T-cell (primary cell): ENCODE measurements around the gene RRAGA. TPM values are rescaled to one million over a fixed set of nuclear protein-coding genes. Genes with fewer than 3 reads are reported as not detected.
A peak's percentile ranks its signal among the peaks of the same experiment; 100 is the strongest.
"Not testable (repeated sequence)": the region's sequence is repeated elsewhere in the genome, so short reads cannot be mapped to it uniquely, and the experiment has no call there.

Experiments
- ATAC-seq, 4 experiments: fragments of 200-7000 bp in 3 of 4; fragments of 150-1000 bp in 1 of 4; cut with Tn5 transposase; replicated peaks in 1 of 4; 1 replicate in 3 of 4; 2 replicates in 1 of 4; pipeline ENCODE4 v1.10.0; 2021; ENCODE audit warnings: moderate library complexity in 3 of 4, mild to moderate bottlenecking in 2 of 4, moderate number of reproducible peaks in 1 of 4
- CTCF ChIA-PET, 2 donors: fragments of 300-600 bp; sonication (Branson Sonifier 250); formaldehyde crosslinking; loops; one replicate each; lab custom pipeline; 2022; ENCODE audit warnings: antibody characterized with exemption in 2 of 2; lab: Charles Lee
- POLR2A ChIA-PET, 2 donors: fragments of 300-600 bp; sonication (Branson Sonifier 250); formaldehyde crosslinking; loops; one replicate each; lab custom pipeline; 2022; ENCODE audit warnings: antibody characterized with exemption in 2 of 2; lab: Charles Lee
- DNase-seq, 35 experiments: peaks; one replicate each; pipeline versions ENCODE4 v3.0.0 to v3.0.0-alpha.2; 2013 to 2023
- H3K27ac ChIP-seq: one replicate; pipeline ENCODE4 v1.5.1; 2013; ENCODE audit warnings: low read length
- H3K27me3 ChIP-seq, 2 experiments: replicated peaks in 1 of 2; 1 replicate in 1 of 2; 2 replicates in 1 of 2; pipeline versions ENCODE4 v1.6.1 to v1.7.0; 2013; ENCODE audit warnings: low read length in 1 of 2, mixed read lengths in 1 of 2; ENCODE audit not compliant: control insufficient read depth in 2 of 2, insufficient read depth in 2 of 2; ENCODE audit errors: extremely low read depth in 1 of 2
- H3K36me3 ChIP-seq, 2 donors: 1 replicate in 1 of 2; 2 replicates in 1 of 2; pipeline versions ENCODE4 v1.6.1 to v1.7.0; 2013; ENCODE audit warnings: low read length in 1 of 2; ENCODE audit not compliant: control insufficient read depth in 2 of 2, insufficient read depth in 1 of 2; ENCODE audit errors: extremely low read depth in 1 of 2
- H3K4me1 ChIP-seq, 2 experiments: 1 replicate in 1 of 2; 2 replicates in 1 of 2; pipeline versions ENCODE4 v1.6.1 to v1.7.0; 2013; ENCODE audit warnings: low read length in 2 of 2, mixed read lengths in 1 of 2; ENCODE audit not compliant: insufficient read depth in 2 of 2, control insufficient read depth in 1 of 2; ENCODE audit errors: extremely low read depth in 1 of 2
- H3K4me3 ChIP-seq, 2 donors: 1 replicate in 1 of 2; 2 replicates in 1 of 2; pipeline versions ENCODE4 v1.5.1 to v1.7.0; 2013; ENCODE audit warnings: mild to moderate bottlenecking in 2 of 2, low read length in 1 of 2, moderate library complexity in 1 of 2; ENCODE audit not compliant: control insufficient read depth in 1 of 2; ENCODE audit errors: extremely low read depth in 1 of 2
- H3K9me3 ChIP-seq: 2 replicates; pipeline ENCODE4 v1.7.0; 2013
- H3K27ac Mint-ChIP-seq, 2 donors: one replicate each; pipeline ENCODE4 v1.8.0; 2020 to 2021; ENCODE audit warnings: mild to moderate bottlenecking in 2 of 2, mixed read lengths in 2 of 2
- H3K27me3 Mint-ChIP-seq, 2 donors: one replicate each; pipeline ENCODE4 v1.8.0; 2021 to 2022; ENCODE audit warnings: mixed read lengths in 2 of 2
- H3K36me3 Mint-ChIP-seq: one replicate; pipeline ENCODE4 v1.8.0; 2021; ENCODE audit warnings: mixed read lengths
- H3K4me1 Mint-ChIP-seq, 3 donors: one replicate each; pipeline ENCODE4 v1.8.0; 2020 to 2022; ENCODE audit warnings: mixed read lengths in 3 of 3, mild to moderate bottlenecking in 1 of 3
- H3K4me3 Mint-ChIP-seq, 3 donors: one replicate each; pipeline ENCODE4 v1.8.0; 2020 to 2022; ENCODE audit warnings: mild to moderate bottlenecking in 3 of 3, mixed read lengths in 3 of 3, moderate library complexity in 3 of 3
- H3K9me3 Mint-ChIP-seq, 3 donors: one replicate each; pipeline ENCODE4 v1.8.0; 2020 to 2022; ENCODE audit warnings: mixed read lengths in 3 of 3
- WGBS: methylation state at CpG from one replicate; pipeline ENCODE4 v1.1.5; 2013; ENCODE audit warnings: missing lambda C conversion rate; ENCODE audit not compliant: insufficient coverage; 5-methylcytosine and 5-hydroxymethylcytosine counted together
- total RNA-seq, 35 experiments: library from RNA in 6 of 35; stranded (reverse) in 6 of 35; fragments of 120-200 nt in 1 of 35; gene quantifications; one replicate each; pipeline versions ENCODE4 v1.2.1 to v1.2.4 and lab custom pipeline; 2013 to 2026

The RRAGA gene
- total RNA-seq, 5 donors from 2014 or later (not counting 1 experiment from before 2014, with no cell fraction given): 25.0 to 55.3 (median 42.0) TPM

DNA sequence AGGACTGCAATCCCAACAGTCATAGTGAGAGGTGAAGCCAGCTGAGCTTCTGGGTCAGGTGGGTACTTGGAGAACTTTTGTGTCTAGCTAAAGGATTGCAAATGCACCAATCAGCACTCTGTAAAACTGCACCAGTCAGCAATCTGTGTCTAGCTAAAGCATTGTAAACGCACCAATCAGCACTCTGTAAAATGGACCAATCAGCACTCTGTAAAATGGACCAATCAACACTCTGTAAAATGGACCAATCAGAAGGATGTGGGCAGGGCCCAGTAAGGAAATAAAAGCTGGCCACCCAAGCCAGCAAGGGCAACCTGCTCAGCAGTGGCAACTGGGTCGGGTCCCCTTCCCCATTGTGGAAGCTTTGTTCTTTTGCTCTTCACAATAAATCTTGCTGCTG is 27.6 kb upstream of the RRAGA start:
- not testable (repeated sequence) for H3K27me3 Mint-ChIP-seq, H3K36me3 ChIP-seq, H3K4me1 Mint-ChIP-seq, H3K27me3 ChIP-seq, H3K9me3 Mint-ChIP-seq, DNase-seq, H3K4me3 ChIP-seq, H3K9me3 ChIP-seq, H3K4me1 ChIP-seq, H3K4me3 Mint-ChIP-seq, H3K27ac ChIP-seq, ATAC-seq, H3K27ac Mint-ChIP-seq, H3K36me3 Mint-ChIP-seq
- POLR2A ChIA-PET: interaction anchor here in 1 of 2 donors (0.6 kb wide), 1 partner anchor 472 kb away, joined by 3 read pairs; no protein-coding TSS in a partner anchor
- 88% methylated on average over 2 of the region's 2 CpGs for WGBS
- CTCF ChIA-PET: interaction anchor here in 1 of 2 donors (0.6 kb wide), 2 partner anchors 135 to 368 kb away, joined by 3 to 4 read pairs; no protein-coding TSS in a partner anchor

DNA sequence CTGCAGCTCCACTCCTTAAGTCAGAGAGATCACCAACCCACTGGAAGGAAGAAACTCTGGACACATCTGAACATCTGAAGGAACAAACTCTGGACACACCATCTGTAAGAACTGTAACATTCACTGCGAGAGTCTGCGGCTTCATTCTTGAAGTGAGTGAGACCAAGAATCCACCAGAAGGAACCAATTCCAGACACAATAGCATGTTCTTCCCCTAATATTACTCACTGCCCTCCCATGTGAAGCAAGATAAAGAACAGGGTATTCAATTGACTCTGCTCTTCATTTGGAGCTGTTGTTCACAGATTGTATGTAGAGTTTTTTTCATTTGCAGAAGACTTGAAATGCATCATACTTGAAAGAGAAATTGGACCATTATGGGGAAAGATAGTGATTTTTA is 27.0 kb upstream of the RRAGA start:
- POLR2A ChIA-PET: no interaction called here
- Mint-ChIP-seq H3K9me3 (no peaks in the 10 kb centered on the region), H3K4me1 (no peaks in the 10 kb centered on the region), H3K36me3 (no peaks in the 10 kb centered on the region), H3K27me3 (peaks cover 3 to 6% of the 10 kb centered on the region in 2 donors), H3K4me3 (no peak overlapping the region), H3K27ac (no peak overlapping the region)
- Histone ChIP-seq H3K36me3 (no peaks in the 10 kb centered on the region), H3K9me3 (no peaks in the 10 kb centered on the region), H3K4me1 (no peaks in the 10 kb centered on the region), H3K4me3 (no peak overlapping the region), H3K27ac (no peak overlapping the region), H3K27me3 (peaks cover 0 to 2% of the 10 kb centered on the region in 2 experiments)
- no CpG with 5 or more reads among the region's 2 CpGs for WGBS
- no peak for DNase-seq
- CTCF ChIA-PET: interaction anchor here in 1 of 2 donors (0.5 to 0.6 kb wide), 2 partner anchors 12 kb away, joined by 3 to 6 read pairs; no protein-coding TSS in a partner anchor
- ATAC-seq: no peak

DNA sequence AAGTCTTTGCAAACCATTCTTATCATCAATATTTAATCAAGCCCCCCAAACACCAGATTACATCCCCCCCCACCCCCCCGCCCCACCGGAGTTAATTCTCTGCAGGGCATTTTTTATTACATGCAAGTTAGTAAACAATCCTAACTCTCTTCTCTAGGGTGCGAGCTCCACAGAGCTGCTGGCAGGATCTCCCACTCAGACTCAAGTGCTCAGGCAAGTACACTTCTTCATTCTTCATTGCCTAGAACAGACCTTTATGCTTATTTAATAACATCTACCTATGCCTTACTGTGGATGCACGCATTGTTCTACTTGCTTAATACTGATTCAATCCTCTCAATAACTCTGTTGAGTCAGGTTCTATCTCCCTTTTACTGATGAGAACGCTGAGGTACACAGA is 26.1 kb upstream of the RRAGA start:
- no peaks in the 10 kb centered on the region for H3K36me3 Mint-ChIP-seq
- WGBS: 77% methylated on average over 2 of the region's 5 CpGs
- no peaks in the 10 kb centered on the region for H3K36me3 ChIP-seq
- no peak overlapping the region for H3K4me3 ChIP-seq
- DNase-seq (no peak), ATAC-seq (no peak)
- ChIA-PET CTCF (no interaction called here), POLR2A (no interaction called here)
- no peak overlapping the region for H3K4me3 Mint-ChIP-seq
- H3K9me3 ChIP-seq: no peaks in the 10 kb centered on the region
- peaks cover 4 to 6% of the 10 kb centered on the region in 2 donors for H3K27me3 Mint-ChIP-seq
- no peaks in the 10 kb centered on the region for H3K9me3 Mint-ChIP-seq
- peaks cover 0 to 6% of the 10 kb centered on the region in 2 experiments for H3K27me3 ChIP-seq
- H3K27ac Mint-ChIP-seq: no peak overlapping the region
- H3K4me1 Mint-ChIP-seq: no peaks in the 10 kb centered on the region
- H3K4me1 ChIP-seq: no peaks in the 10 kb centered on the region
- no peak overlapping the region for H3K27ac ChIP-seq

DNA sequence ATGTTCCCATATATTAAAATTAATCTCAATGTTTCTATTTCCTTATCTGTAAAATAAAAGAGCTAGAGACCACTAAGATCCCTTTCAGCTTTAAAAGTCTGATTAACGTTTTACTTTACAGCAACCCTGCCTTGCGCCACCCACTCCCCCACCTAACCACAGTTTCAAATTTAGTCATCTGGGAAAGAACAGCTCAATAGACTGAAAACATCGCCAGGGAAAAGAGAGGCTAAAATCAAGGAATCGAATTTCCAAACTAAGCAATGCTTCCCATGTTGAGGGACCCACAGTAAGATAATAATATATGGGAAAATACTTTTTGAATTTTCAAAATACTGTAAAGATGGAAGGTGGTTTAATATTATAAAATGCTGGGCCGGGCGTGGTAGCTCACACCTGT is 22.9 kb upstream of the RRAGA start:
- Mint-ChIP-seq H3K4me3 (no peak overlapping the region), H3K9me3 (no peaks in the 10 kb centered on the region), H3K27me3 (peaks cover 11 to 13% of the 10 kb centered on the region in 2 donors), H3K36me3 (no peaks in the 10 kb centered on the region), H3K27ac (no peak overlapping the region), H3K4me1 (peaks cover 0 to 2% (median 0%) of the 10 kb centered on the region in 3 donors)
- Histone ChIP-seq H3K27ac (no peak overlapping the region), H3K9me3 (no peaks in the 10 kb centered on the region), H3K36me3 (no peaks in the 10 kb centered on the region), H3K4me3 (no peak overlapping the region), H3K4me1 (no peaks in the 10 kb centered on the region), H3K27me3 (peaks cover 0 to 11% of the 10 kb centered on the region in 2 experiments)
- DNase-seq (no peak), ATAC-seq (no peak)
- WGBS: no CpG with 5 or more reads among the region's 6 CpGs
- ChIA-PET POLR2A (no interaction called here), CTCF (interaction anchor here (0.5 to 5.2 kb wide), 4 partner anchors 14 to 772 kb away, joined by 3 to 31 read pairs (median 3); partner anchors contain the start of gene RRAGA (in 1 of the 2))

- H3K36me3 Mint-ChIP-seq: no peaks in the 10 kb centered on the region
- WGBS: 89% methylated on average over 11 of the region's 22 CpGs
- Histone ChIP-seq H3K27ac (no peak overlapping the region), H3K36me3 (no peaks in the 10 kb centered on the region), H3K27me3 (peaks cover 0 to 12% of the 10 kb centered on the region in 2 experiments), H3K9me3 (no peaks in the 10 kb centered on the region), H3K4me3 (no peak overlapping the region), H3K4me1 (no peaks in the 10 kb centered on the region)
- ChIA-PET POLR2A (no interaction called here), CTCF (interaction anchor here (0.6 to 5.2 kb wide), 5 partner anchors 15 to 773 kb away, joined by 3 to 31 read pairs (median 3); no protein-coding TSS in a partner anchor)
- H3K4me1 Mint-ChIP-seq: peaks cover 0 to 2% (median 0%) of the 10 kb centered on the region in 3 donors
- DNase-seq (no peak), ATAC-seq (no peak)
- H3K27ac Mint-ChIP-seq: no peak overlapping the region
- H3K4me3 Mint-ChIP-seq: no peak overlapping the region
- peaks cover 11 to 13% of the 10 kb centered on the region in 2 donors for H3K27me3 Mint-ChIP-seq
- H3K9me3 Mint-ChIP-seq: no peaks in the 10 kb centered on the region
Observed at GRCh38 chr9:19027825-19028224, 21.4 kb upstream of the RRAGA start.

DNA sequence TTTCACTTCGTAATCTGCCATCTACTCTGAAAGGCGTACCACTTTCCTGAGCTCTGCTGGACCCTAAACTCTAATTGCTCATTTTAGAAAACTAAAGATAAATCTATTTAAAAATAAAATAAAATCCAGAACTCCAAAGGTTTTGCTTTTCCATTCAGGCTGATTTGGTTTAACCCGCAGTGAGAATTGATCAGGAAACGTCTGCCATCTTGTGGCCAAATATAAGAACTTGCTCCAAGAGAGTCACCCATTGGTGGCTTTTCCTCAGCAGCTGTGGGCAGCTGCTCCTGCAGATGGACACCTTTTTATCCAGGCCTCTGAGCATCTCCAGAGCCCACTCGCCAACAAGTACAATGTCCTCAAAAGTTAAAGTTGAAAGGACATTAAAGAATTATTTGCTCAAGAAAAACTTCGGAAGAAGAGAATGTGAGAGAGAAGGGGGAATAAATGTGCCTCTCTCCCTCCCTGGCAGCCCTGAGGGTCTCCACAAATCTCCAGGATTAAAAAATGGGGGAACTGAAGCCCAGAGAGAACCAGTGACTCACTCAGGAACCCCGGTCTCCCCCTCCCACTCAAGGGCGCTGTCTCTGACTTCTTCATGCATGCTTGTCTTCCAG is 20.3 kb upstream of the RRAGA start:
- DNase-seq: peak in 5 of 35 experiments; percentile 2 to 59 (median 6)
- Histone ChIP-seq H3K4me1 (no peaks in the 10 kb centered on the region), H3K27me3 (peaks cover 0 to 18% of the 10 kb centered on the region in 2 experiments), H3K36me3 (no peaks in the 10 kb centered on the region), H3K4me3 (no peak overlapping the region), H3K27ac (no peak overlapping the region), H3K9me3 (no peaks in the 10 kb centered on the region)
- Mint-ChIP-seq H3K36me3 (no peaks in the 10 kb centered on the region), H3K4me3 (no peak overlapping the region), H3K27ac (no peak overlapping the region), H3K27me3 (peaks cover 8 to 10% of the 10 kb centered on the region in 2 donors), H3K9me3 (no peaks in the 10 kb centered on the region), H3K4me1 (peaks cover 0 to 2% (median 0%) of the 10 kb centered on the region in 3 donors)
- 6% methylated on average over 3 of the region's 8 CpGs for WGBS
- ChIA-PET CTCF (interaction anchor here (0.6 to 5.2 kb wide), 12 partner anchors 10 to 775 kb away, joined by 3 to 31 read pairs (median 3); no protein-coding TSS in a partner anchor), POLR2A (no interaction called here)
- ATAC-seq: peak in 3 of 4 experiments; percentile 43 to 59 (median 58)
